Endodermal cell (in vitro differentiated cells): ENCODE results near the gene NPBWR2. TPM values are rescaled to one million over a fixed set of nuclear protein-coding genes. Genes with fewer than 3 reads are reported as not detected.
A peak's percentile ranks its signal among the peaks of the same experiment; 100 is the strongest.

ENCODE experiments used
- DNase-seq: peaks from one replicate; pipeline ENCODE4 v3.0.0-alpha.2; 2017
- H3K27ac ChIP-seq: 2 replicates; pipeline ENCODE4 v1.5.1; 2013; ENCODE audit warnings: mild to moderate bottlenecking, low read depth, low read length, moderate library complexity
- H3K27me3 ChIP-seq: 2 replicates; pipeline ENCODE4 v1.6.1; 2013; ENCODE audit warnings: mild to moderate bottlenecking, low read length, moderate library complexity; ENCODE audit not compliant: insufficient read depth, control insufficient read depth, poor library complexity, severe bottlenecking
- H3K36me3 ChIP-seq: 2 replicates; pipeline ENCODE4 v1.7.0; 2013; ENCODE audit warnings: mild to moderate bottlenecking, low read length, moderate library complexity; ENCODE audit not compliant: control insufficient read depth, insufficient read depth
- H3K4me1 ChIP-seq: one replicate; pipeline ENCODE4 v1.7.0; 2013; ENCODE audit warnings: low read length; ENCODE audit not compliant: control insufficient read depth, insufficient read depth
- H3K4me3 ChIP-seq: 2 replicates; pipeline ENCODE4 v1.5.1; 2013; ENCODE audit warnings: mild to moderate bottlenecking, low read length, moderate library complexity
- H3K9ac ChIP-seq: 2 replicates; pipeline ENCODE4 v1.6.1; 2013; ENCODE audit warnings: mild to moderate bottlenecking, low read length, moderate library complexity; ENCODE audit not compliant: poor library complexity, severe bottlenecking; ENCODE audit errors: extremely low read depth
- H3K9me3 ChIP-seq: 2 replicates; pipeline ENCODE4 v1.6.1; 2013; ENCODE audit warnings: mild to moderate bottlenecking, low read length, moderate library complexity; ENCODE audit not compliant: control insufficient read depth
- H3K27ac Mint-ChIP-seq: 2 replicates; pipeline ENCODE4 v1.8.0; 2020; ENCODE audit warnings: mixed read lengths
- H3K27me3 Mint-ChIP-seq: 2 replicates; pipeline ENCODE4 v1.8.0; 2021; ENCODE audit warnings: mild to moderate bottlenecking, mixed read lengths; ENCODE audit not compliant: insufficient read depth
- H3K36me3 Mint-ChIP-seq: 2 replicates; pipeline ENCODE4 v1.8.0; 2020; ENCODE audit warnings: low read depth, mixed read lengths
- H3K4me1 Mint-ChIP-seq: 2 replicates; pipeline ENCODE4 v1.8.0; 2020; ENCODE audit warnings: mixed read lengths
- H3K4me3 Mint-ChIP-seq: 2 replicates; pipeline ENCODE4 v1.8.0; 2020; ENCODE audit warnings: mild to moderate bottlenecking, moderate library complexity, mixed read lengths
- H3K9me3 Mint-ChIP-seq: 2 replicates; pipeline ENCODE4 v1.8.0; 2020; ENCODE audit warnings: mild to moderate bottlenecking, mixed read lengths
- CTCF ChIP-seq: fragments of 200-600 bp; sonication (generic); conservative IDR thresholded peaks from 2 replicates; pipeline ENCODE4 v1.5.0; 2021; ENCODE audit warnings: antibody characterized with exemption, mild to moderate bottlenecking
- WGBS, 2 experiments: methylation state at CpG; one replicate each; pipeline versions ENCODE4 v1.1.5 to v1.1.7; 2013; ENCODE audit warnings: missing lambda C conversion rate in 2 of 2, mixed read lengths in 1 of 2; ENCODE audit not compliant: insufficient coverage in 1 of 2, insufficient read length in 1 of 2; 5-methylcytosine and 5-hydroxymethylcytosine counted together
- total RNA-seq, 2 donors: library from RNA; stranded (reverse); fragmentation: NEBNext Ultra II Directional in 1 of 2; extraction: Animal tissue kit (Norgen Biotek cat#: 25700) in 1 of 2; gene quantifications; 2 replicates in 1 of 2; 3 replicates in 1 of 2; pipeline ENCODE4 v1.2.1, GENCODE V29; 2021

The NPBWR2 gene
- total RNA-seq, 2 donors from 2014 or later: not detected

- no peaks in the 10 kb centered on the region for H3K9me3 Mint-ChIP-seq
- TF ChIP-seq CTCF: no peak
- H3K27me3 ChIP-seq: no peaks in the 10 kb centered on the region
- H3K36me3 Mint-ChIP-seq: no peaks in the 10 kb centered on the region
- DNase-seq: no peak
- peaks cover 5% of the 10 kb centered on the region for H3K27me3 Mint-ChIP-seq
- H3K4me3 ChIP-seq: no peak overlapping the region
- 89 to 91% methylated on average over 11 to 12 of the region's 12 CpGs for WGBS, 2 experiments
- H3K4me3 Mint-ChIP-seq: no peak overlapping the region
- no peak overlapping the region for H3K27ac ChIP-seq
- no peak overlapping the region for H3K27ac Mint-ChIP-seq
- peaks cover 21% of the 10 kb centered on the region for H3K4me1 ChIP-seq
- no peaks in the 10 kb centered on the region for H3K9me3 ChIP-seq
- H3K36me3 ChIP-seq: no peaks in the 10 kb centered on the region
- H3K9ac ChIP-seq: no peak overlapping the region
- H3K4me1 Mint-ChIP-seq: peaks cover 14% of the 10 kb centered on the region
These were observed 48.8 kb downstream of the NPBWR2 start for GRCh38 chr20:64058536-64058935.

- no peaks in the 10 kb centered on the region for H3K27me3 ChIP-seq
- H3K27ac Mint-ChIP-seq: no peak overlapping the region
- TF ChIP-seq CTCF: peak; percentile 93
- H3K9me3 ChIP-seq: no peaks in the 10 kb centered on the region
- H3K4me1 Mint-ChIP-seq: peaks cover 19% of the 10 kb centered on the region
- H3K4me3 ChIP-seq: no peak overlapping the region
- DNase-seq: peak; percentile 97
- no peaks in the 10 kb centered on the region for H3K36me3 ChIP-seq
- H3K9ac ChIP-seq: no peak overlapping the region
- no peak overlapping the region for H3K4me3 Mint-ChIP-seq
- no peaks in the 10 kb centered on the region for H3K36me3 Mint-ChIP-seq
- WGBS, 2 experiments: 43 to 53% methylated on average over 22 to 33 of the region's 33 CpGs
- H3K27me3 Mint-ChIP-seq: peaks cover 5% of the 10 kb centered on the region
- H3K9me3 Mint-ChIP-seq: no peaks in the 10 kb centered on the region
- H3K4me1 ChIP-seq: peaks cover 24% of the 10 kb centered on the region
- no peak overlapping the region for H3K27ac ChIP-seq
These were observed 49.5 kb downstream of the NPBWR2 start for GRCh38 chr20:64057628-64058498.

GRCh38 chr20:64056889-64057627 is 50.3 kb downstream of the NPBWR2 start:
- H3K4me3 ChIP-seq: no peak overlapping the region
- peaks cover 19% of the 10 kb centered on the region for H3K4me1 Mint-ChIP-seq
- H3K4me1 ChIP-seq: peaks cover 24% of the 10 kb centered on the region
- no peaks in the 10 kb centered on the region for H3K36me3 ChIP-seq
- H3K36me3 Mint-ChIP-seq: no peaks in the 10 kb centered on the region
- no peaks in the 10 kb centered on the region for H3K9me3 Mint-ChIP-seq
- DNase-seq: peak; percentile 74
- no peak overlapping the region for H3K9ac ChIP-seq
- no peaks in the 10 kb centered on the region for H3K27me3 ChIP-seq
- no peak for TF ChIP-seq CTCF
- H3K9me3 ChIP-seq: no peaks in the 10 kb centered on the region
- no peak overlapping the region for H3K4me3 Mint-ChIP-seq
- peak overlapping the region; percentile 58 for H3K27ac Mint-ChIP-seq
- no peak overlapping the region for H3K27ac ChIP-seq
- WGBS, 2 experiments: 85 to 89% methylated on average over 30 to 39 of the region's 39 CpGs
- H3K27me3 Mint-ChIP-seq: peaks cover 5% of the 10 kb centered on the region
